ENCODE data around the gene PSPN. TPM values are rescaled to one million over a fixed set of nuclear protein-coding genes. Genes with fewer than 3 reads are reported as not detected.
"Not testable (repeated sequence)": the region's sequence is repeated elsewhere in the genome, so short reads cannot be mapped to it uniquely, and the experiment has no call there.

PSPN gene
- total RNA-seq, 1 donor from 2014 or later, result 0.70 TPM

- intact Hi-C loops (cut with DNase I), result no loop called here
- DNase-seq (ENCODE audit: low spot score), result no peak
Observed at GRCh38 chr19:6376512-6377190, 918 bp upstream of the PSPN start.

- intact Hi-C loops (cut with DNase I), result loop anchor here (5.0 kb wide), 1 partner anchor 47 kb away; the partner anchor contains the start of gene KHSRP
- DNase-seq (ENCODE audit: low spot score), result no peak
Observed at GRCh38 chr19:6374711-6375410, 872 bp downstream of the PSPN start.

- no peak for DNase-seq (ENCODE audit: low spot score)
- intact Hi-C loops (cut with DNase I), result loop anchor here (5.0 kb wide), 1 partner anchor 48 kb away; the partner anchor contains the start of gene KHSRP
Observed at GRCh38 chr19:6374161-6374709, 1.5 kb downstream of the PSPN start.

- intact Hi-C loops (cut with DNase I), result loop anchor here (2.0 to 5.0 kb wide), 3 partner anchors 19 to 365 kb away; partner anchors contain the start of genes GTF2F1, KHSRP and TRIP10
- DNase-seq (ENCODE audit: low spot score), result no peak
Observed at GRCh38 chr19:6373813-6374108, 2.0 kb downstream of the PSPN start.

- intact Hi-C loops (cut with DNase I), result loop anchor here (2.0 to 5.0 kb wide), 3 partner anchors 20 to 366 kb away; partner anchors contain the start of genes GTF2F1, KHSRP and TRIP10
- peak; percentile 99 for DNase-seq (ENCODE audit: low spot score)
Observed at GRCh38 chr19:6373096-6373812, 2.5 kb downstream of the PSPN start.

GRCh38 chr19:6372594-6373095, 3.1 kb downstream of the PSPN start, which contains the start of gene ALKBH7:
ALKBH7 (plus strand) TSS chr19:6372794; CDS start chr19:6372821, 27 bp downstream.
- peak; percentile 98 for DNase-seq (ENCODE audit: low spot score)
- intact Hi-C loops (cut with DNase I), result loop anchor here (2.0 to 5.0 kb wide), 3 partner anchors 20 to 366 kb away; partner anchors contain the start of genes GTF2F1, KHSRP and TRIP10

- DNase-seq (ENCODE audit: low spot score), result no peak
- intact Hi-C loops (cut with DNase I), result no loop called here
Observed at GRCh38 chr19:6364353-6364752, 11.4 kb downstream of the PSPN start.

GRCh38 chr19:6362351-6362801, 13.4 kb downstream of the PSPN start:
- intact Hi-C loops (cut with DNase I), result no loop called here

GRCh38 chr19:6362027-6362350, 13.7 kb downstream of the PSPN start:
- DNase-seq (ENCODE audit: low spot score), result no peak
- intact Hi-C loops (cut with DNase I), result no loop called here

More at GRCh38 chr19:6362351-6362801, 13.4 kb downstream of the PSPN start:
- no peak for DNase-seq (ENCODE audit: low spot score)

- DNase-seq (ENCODE audit: low spot score); intact Hi-C loops (cut with DNase I): not testable (repeated sequence)
Observed at GRCh38 chr19:6360857-6361216, 14.9 kb downstream of the PSPN start.

GRCh38 chr19:6360445-6360844, 15.3 kb downstream of the PSPN start:
- intact Hi-C loops (cut with DNase I); DNase-seq (ENCODE audit: low spot score): not testable (repeated sequence)

- intact Hi-C loops (cut with DNase I), result no loop called here
- no peak for DNase-seq (ENCODE audit: low spot score)
Observed at GRCh38 chr19:6359568-6360341, 16.0 kb downstream of the PSPN start.

- DNase-seq (ENCODE audit: low spot score), result no peak
- intact Hi-C loops (cut with DNase I), result no loop called here
Observed at GRCh38 chr19:6358003-6358402, 17.7 kb downstream of the PSPN start.

- intact Hi-C loops (cut with DNase I), result no loop called here
- DNase-seq (ENCODE audit: low spot score), result no peak
Observed at GRCh38 chr19:6357174-6357573, 18.6 kb downstream of the PSPN start.

GRCh38 chr19:6355321-6356040, 20.3 kb downstream of the PSPN start:
- intact Hi-C loops (cut with DNase I); DNase-seq (ENCODE audit: low spot score): not testable (repeated sequence)

GRCh38 chr19:6354098-6354674, 21.5 kb downstream of the PSPN start:
- intact Hi-C loops (cut with DNase I), result no loop called here
- no peak for DNase-seq (ENCODE audit: low spot score)

GRCh38 chr19:6352381-6353165, 23.2 kb downstream of the PSPN start:
- intact Hi-C loops (cut with DNase I), result no loop called here
- DNase-seq (ENCODE audit: low spot score), result no peak
